Measurements from ENCODE around the gene ZNF729.
A peak's percentile ranks its signal among the peaks of the same experiment; 100 is the strongest.
"Not testable (repeated sequence)": the region's sequence is repeated elsewhere in the genome, so short reads cannot be mapped to it uniquely, and the experiment has no call there.

The ZNF729 gene

DNA sequence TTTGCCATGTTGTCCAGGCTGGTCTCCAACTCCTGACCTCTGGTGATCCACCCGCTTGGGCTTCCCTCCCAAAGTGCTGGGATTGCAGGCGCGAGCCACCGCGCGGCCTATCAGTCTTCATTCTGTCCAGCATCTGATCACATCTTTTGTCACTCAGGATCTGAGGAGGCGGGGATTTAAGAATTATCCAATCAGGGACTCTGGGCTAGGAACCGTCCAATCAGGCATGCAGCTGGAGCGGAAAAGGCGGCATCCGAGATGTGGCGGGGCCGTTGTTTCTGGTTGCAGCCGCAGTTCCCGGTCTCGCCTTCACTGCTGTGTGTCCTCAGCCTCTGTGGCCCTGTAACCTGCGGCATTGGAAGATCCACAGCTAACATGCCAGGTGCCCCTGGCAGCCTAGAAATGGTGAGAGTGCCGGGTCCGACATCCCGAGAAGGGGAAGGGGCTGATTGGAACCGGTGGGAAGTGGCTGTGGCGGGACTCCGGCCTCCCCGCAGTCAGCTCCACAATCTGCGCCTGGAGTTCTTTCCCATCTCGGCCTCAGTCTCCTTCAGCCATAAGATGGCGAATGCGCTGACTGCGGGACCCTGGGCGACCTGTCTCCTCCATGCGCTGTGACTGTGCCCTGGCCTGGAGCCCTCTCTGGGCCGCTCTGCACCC, at the start of gene ZNF729:
ZNF729 (plus strand) TSS at position 291 of the 660 bp plus-strand sequence; CDS start at position 376, 85 bp downstream.
- intact Hi-C loops (cut with DNase I), result no loop called here
- peak in 3 of 10 donors; percentile 8 to 71 (median 16) for DNase-seq

DNA sequence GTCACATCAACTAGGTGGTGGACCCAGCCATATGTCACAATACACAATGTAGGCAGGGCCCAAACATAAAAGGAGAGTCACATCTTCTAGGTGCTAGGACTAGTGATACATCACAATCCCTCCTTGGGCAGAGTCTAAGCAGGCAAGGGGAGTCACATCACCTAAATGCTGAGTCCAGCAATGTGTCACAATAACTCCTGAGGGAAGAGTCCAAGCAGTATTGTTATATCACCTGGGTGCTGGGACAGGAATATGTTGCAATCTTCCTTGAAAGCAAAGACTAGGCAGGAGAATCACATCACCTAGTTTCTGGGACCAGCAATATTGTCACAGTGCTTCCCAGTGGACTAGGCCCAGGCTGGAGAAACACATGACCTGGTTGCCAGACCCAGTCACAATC, 29.4 kb upstream of the ZNF729 start:
- intact Hi-C loops (cut with DNase I), result no loop called here
- no peak for DNase-seq

DNA sequence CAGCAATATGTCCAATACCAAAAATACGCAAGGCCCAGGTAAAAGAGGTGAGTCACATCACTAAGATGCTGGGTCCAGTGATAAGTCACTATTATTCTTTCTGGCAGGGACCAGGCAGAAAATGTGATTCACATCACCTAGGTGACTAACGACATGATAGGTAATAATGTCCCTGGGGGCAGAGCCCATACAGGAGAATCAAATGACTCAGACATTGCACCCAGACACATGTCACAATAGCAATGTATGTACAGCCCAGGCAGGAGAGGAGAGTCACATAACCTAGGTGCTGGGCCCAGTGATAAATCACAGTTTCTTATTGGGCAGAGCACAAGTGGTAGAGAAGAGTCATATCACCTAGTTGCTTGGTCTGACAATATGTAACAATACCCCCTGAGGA, 28.9 kb upstream of the ZNF729 start:
- no peak for DNase-seq
- intact Hi-C loops (cut with DNase I), result no loop called here

DNA sequence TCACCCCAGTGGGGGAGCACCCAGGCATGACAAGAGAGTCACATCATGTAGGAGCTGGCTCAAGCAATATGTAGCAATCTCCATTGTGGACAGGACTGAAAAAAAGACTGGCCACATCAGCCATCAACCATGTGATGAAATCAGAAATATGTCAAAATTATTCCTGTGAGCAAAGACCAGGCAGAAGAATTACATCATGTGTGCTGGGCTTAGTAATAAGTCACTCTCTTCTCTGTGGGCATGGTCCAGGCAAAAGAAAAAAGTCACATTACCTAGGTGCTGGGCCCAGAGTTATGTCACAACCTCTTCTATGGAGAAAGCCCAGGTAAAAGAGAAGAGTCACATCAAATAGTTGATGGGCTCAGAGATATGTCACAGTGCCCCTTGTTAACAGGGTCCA, 28.3 kb upstream of the ZNF729 start:
- DNase-seq, result no peak
- intact Hi-C loops (cut with DNase I), result no loop called here

DNA sequence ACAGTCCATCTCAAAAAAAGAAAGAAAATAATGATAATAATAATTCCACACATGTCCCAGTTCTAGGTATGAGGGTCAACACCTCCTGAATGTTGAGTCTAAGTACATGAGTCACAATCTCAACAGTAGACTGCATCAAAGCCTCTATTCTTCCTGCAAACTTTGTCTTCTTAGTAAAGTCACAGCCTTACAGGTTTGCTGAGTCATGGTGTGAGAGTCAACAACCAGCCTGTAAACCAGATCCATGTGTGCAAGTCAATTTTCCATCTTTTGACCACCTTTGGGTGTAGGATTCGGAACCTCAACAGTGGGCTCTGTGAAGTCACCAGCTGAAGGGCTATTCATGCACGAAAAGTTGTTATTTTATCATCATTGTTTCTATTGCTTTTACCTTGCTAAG, 25.7 kb upstream of the ZNF729 start:
- no peak for DNase-seq
- intact Hi-C loops (cut with DNase I), result no loop called here

DNA sequence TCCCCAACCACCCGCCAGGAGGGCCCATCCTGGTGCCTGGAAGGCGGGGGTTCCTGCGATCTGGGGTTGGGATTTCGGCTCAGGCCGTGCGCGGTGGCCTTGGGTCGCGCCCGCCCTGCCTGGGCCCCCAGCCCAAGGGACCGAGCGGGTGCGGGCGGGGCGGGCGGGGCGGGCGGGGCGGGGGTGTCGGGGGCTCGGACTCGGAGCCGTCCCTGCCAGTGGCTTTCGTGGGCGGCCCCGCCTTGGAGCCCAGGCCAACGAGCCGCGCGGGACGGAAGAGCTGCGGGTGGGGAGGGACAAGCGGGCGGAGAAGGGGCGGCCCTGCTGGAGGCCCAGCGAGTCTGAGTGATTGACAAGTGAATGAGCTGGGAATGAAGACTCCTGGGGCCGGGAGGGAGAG, 24.6 kb upstream of the ZNF729 start:
- intact Hi-C loops (cut with DNase I), result no loop called here
- no peak for DNase-seq

DNA sequence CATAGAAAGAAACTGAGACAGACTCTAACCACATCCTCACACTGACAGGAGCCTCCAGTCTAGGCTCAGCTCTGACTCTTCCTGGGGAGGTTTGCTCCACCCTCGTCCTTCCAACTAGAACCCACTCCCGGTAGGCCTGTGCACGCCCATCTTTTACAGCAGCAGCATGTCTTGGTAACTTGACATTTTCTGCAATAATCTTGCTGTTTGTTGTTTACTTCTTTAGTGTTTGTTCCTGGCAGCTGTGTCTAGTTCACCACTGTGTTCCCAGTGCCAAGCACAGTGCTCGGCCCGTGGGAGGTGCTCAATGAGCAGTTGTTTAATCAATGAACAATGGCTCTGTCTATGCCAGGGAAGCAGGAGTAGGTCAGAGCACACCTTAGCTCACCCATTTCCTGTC, 23.1 kb upstream of the ZNF729 start:
- intact Hi-C loops (cut with DNase I), result no loop called here
- DNase-seq, result no peak

DNA sequence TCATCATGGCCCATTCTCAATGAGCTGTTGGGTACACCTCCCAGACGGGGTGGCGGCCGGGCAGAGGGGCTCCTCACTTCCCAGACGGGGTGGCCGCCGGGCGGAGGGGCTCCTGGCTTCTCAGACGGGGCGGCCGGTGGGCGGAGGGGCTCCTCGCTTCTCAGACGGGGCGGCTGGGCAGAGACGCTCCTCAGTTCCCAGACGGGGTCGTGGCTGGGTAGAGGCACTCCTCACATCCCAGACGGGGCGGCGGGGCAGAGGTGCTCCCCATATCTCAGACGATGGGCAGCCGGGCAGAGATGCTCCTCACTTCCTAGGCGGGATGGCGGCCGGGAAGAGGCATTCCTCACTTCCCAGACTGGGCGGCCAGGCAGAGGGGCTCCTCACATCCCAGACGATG, 35.3 kb downstream of the ZNF729 start:
- peak in 3 of 10 donors; percentile 64 to 73 (median 71) for DNase-seq
- intact Hi-C loops (cut with DNase I), result not testable (repeated sequence)

DNA sequence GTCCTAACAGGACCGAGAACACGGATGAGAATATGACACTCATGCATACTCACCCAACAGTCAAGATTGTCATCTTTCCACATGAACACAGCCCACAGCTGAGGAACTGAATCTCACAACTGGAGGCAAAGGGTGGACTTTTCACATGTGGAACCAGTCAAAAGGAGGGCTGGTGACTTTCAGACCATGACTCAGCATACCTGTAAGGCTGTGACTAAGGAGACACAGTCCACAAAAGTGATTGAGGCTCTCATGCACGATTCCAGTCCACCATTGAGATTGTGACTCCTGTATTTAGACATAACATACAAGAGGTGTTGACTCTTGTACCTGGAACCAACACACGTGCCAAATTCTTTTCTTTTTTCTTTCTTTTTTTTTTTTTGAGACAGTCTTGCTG, 40.0 kb downstream of the ZNF729 start:
- DNase-seq, result no peak
- intact Hi-C loops (cut with DNase I), result no loop called here

DNA sequence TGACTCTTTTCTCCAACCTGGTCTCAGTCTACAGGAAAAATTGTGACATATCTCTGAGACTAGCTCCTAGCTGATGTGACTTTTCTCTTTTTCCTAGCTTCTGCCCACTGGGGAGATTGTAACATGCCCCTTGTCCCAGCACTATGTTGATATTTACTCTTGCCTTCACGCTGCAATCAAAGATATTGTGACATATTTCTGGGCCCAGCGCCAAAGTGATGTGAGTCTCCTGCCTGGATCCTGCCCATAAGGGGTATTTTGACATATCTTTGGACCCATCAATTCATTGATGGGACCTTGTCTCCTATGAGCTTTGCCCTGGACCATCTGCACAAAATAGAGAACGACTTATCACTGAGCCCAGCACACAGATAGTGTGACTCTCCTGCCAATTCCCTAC, 41.1 kb downstream of the ZNF729 start:
- intact Hi-C loops (cut with DNase I), result no loop called here
- no peak for DNase-seq

DNA sequence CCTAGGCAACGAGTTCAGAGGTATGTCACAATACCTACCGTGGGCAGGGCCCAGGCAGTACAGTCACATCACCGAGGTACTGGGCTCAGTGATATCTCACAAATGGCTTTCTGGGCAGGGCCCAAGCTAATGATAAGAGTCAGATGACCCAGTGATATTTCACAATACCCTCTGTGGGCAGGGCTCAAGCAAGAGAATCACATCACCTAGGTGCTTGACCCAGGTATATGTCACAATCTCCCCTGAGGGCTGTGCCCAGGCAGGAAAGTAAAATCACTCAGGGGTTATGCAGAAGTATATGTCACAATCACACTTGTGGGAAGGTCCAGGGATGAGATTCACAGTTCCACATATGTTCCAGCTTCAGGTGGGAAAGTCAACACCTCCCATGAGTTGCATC, 45.3 kb downstream of the ZNF729 start:
- no peak for DNase-seq
- intact Hi-C loops (cut with DNase I), result no loop called here

DNA sequence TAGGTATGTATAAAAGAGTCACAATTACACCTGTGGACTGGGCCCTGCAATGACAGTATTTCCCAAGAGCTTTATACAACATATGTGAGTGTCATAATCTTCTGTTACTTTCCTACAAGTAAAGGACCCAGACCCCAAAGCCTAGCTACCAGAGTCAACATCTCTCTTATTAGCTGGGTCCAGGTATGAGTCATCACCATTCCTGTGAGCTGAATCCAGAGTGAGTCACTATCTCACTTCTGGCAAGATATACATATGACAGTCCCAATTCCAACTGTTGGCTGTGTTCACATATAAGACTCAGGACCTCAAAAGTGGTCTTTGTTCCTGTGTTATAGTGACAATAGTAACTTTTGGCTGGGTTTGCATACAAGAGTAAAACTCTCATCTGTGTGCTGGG, 46.7 kb downstream of the ZNF729 start:
- DNase-seq, result no peak
- intact Hi-C loops (cut with DNase I), result no loop called here

DNA sequence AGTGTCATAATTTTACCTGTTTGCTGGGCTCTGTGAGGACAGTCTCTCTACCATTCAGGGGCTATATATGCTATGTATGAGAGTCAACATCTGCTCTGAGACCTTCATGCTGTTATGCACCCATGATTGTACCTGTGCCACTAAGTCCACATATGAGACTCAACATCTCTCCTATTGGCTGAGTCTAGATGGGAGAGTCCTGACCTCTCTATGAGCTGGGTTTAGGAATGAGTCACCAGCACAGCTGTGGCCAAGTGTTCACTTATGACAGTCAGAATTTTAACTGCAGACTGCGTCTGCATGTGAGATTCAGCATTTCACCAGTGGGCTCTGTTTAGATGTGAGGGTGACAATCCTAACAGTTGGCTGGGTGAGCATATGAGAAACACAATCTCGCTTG, 49.5 kb downstream of the ZNF729 start:
- intact Hi-C loops (cut with DNase I), result no loop called here

DNA sequence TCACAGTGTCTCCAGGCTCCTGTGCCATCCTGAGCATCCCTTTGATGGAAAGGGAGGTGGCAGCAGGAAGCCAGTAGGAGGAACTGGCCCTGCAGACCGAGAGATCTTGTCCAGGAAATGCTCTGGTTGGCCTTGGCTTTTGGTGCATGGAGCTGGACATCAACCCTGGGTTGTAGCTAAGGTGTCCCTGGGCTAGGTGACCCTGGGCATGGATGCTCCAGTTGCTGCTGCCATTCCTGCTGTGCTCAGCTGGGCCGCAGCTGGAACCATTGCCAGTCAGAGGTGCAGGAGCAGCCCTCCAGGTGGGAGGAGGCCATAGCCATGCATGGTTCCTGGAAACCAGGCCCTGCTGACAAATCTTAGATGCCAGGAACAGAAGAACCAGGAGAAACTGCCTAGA, 68.4 kb downstream of the ZNF729 start:
- intact Hi-C loops (cut with DNase I), result no loop called here
- peak in 1 of 10 donors; percentile 81 for DNase-seq

More for the DNA sequence above, 49.5 kb downstream of the ZNF729 start:
- DNase-seq, result no peak
